Nucleus accumbens (tissue), 56 donors: Measurements from ENCODE around the gene MRPL48.
"Not testable (repeated sequence)": the region's sequence is repeated elsewhere in the genome, so short reads cannot be mapped to it uniquely, and the experiment has no call there.

Source experiments
- DNase-seq, 56 donors: peaks; one replicate each; lab custom pipeline; 2025; lab: John Stamatoyannopoulos, UW

Gene MRPL48

DNA sequence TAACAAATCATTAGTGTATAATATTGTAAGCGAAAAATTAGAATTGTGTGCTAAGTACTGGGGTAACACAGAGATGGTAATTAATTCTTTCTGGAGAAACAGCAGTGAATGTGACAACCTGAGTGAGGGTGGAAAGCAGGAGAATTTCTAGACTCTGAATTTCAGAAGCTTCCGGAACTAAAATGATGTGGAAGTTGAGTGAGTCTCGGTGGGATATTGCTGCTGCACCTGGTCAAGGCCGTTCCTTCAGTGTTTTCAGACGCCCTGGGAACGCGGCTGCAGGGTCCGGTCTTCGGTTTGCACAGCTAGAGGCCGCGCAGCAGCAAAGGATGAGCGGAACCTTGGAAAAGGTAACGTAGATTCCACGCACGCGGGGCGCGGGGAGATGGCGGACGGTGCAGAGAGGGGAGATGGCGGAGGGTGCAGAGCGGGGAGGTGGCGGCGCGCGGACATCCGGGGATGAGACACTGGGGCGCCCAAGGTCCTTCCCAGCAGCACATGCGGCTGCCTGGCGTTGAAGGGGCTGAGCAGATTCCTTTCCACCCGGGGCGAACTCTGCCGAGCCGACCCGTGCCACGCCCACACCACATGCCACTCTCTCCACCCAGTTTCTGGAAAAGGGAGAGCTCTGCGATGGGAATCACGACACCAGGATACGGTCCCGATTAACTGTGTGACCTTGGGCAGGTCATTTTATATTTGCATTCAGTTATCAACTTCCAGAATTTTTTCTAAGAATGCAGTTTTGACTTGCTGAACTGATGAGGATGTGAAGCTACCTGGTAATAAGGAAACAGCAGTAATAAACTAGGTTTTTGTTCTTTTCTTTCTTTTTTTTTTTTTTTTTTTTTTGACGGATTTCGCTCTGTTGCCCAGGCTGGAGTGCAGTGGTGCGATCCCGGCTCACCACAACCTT lies at the start of gene MRPL48:
TSS of gene MRPL48 (plus strand) at position 232 of the 916 bp plus-strand sequence. CDS start at position 330, 98 bp downstream.
- DNase-seq: peak in 55 of 56 donors; percentile 59 to 96 (median 82)

DNA sequence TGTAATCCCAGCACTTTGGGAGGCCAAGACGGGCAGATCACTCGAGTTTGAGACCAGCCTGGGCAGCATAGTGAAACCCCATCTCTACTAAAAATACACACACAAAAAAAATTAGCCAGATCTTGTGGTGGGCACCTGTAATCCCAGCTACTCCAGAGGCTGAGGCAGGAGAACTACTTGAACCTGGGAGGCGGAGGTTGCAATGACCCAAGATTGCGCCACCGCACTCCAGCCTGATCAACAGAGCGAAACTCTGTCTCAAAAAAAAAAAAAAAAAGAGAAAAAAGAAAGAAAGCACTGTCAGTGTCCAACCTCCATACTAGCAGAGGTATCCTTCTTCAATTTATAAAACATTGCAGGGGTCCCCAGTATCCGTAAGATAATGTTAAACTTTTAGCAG lies 44.6 kb upstream of the MRPL48 start:
- DNase-seq: no peak

DNA sequence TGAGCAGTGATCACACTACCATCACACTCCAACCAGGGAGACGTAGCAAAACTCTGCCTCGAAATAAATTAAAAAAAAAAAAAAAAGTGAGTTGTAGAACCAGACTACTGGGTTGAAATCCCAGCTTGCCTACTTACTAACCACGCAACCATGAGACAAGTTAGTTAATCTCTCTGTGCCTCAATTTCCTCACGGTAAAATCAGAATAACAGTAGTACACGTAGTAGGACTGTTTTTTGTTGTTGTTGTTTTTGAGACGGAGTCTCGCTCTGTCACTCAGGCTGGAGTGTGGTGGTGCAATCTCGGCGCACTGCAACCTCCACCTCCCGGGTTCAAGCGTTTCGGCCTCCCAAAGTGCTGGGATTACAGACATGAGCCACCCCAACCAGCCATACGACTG lies 41.0 kb upstream of the MRPL48 start:
- no peak for DNase-seq

DNA sequence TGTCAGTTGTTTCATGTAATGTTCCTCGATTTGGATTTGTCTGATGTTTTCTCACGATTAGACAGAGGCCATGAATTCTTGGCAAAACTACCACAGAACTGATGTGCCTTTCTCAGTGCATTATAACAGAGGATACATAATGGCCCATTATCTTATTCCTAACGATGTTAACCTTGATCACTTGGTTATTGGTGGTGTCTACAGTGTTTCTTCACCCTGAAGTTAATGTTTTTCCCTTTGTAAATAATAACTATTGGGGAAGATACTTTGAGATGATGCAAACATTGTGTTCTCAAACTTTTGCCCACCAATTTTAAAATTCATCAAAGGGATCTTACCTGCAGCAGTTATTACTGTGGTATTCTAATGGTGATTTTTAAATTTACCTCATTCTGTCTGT lies 39.9 kb upstream of the MRPL48 start:
- no peak for DNase-seq

DNA sequence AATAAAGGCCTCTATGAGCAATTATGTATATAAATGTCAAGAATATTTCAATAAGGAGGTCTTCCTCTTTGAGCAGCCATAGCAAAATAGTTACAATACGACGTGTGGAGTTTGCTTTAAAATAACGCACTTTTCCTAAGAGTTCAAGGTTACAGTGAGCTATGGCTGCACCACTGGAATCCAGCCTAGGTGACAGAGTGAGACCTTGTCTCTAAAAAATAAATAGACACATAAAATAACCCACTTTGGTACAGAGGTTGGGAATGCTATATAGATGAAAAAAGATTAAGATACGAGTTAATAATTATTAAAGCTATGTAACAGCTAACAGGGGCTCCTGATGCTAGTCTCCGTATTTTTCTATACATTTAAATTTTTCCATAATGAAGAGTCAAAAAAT lies 39.4 kb upstream of the MRPL48 start:
- DNase-seq: no peak

DNA sequence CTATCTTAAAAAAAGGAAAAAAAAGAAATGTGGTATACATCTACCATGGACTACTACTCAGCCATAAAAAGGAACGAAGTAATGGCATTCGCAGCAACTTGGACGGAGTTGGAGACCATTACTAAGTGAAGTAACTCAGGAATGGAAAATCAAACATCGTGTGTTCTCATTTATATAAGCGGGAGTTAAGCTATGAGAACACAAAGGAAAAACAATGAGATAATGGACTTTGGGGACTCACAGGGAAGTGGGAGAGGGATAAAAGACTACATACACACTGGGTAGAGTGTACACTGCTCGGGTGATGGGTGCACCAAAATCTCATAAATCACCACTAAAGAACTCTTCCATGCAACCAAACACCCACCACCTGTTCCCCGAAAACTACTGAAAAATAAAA lies 38.6 kb upstream of the MRPL48 start:
- DNase-seq: no peak

DNA sequence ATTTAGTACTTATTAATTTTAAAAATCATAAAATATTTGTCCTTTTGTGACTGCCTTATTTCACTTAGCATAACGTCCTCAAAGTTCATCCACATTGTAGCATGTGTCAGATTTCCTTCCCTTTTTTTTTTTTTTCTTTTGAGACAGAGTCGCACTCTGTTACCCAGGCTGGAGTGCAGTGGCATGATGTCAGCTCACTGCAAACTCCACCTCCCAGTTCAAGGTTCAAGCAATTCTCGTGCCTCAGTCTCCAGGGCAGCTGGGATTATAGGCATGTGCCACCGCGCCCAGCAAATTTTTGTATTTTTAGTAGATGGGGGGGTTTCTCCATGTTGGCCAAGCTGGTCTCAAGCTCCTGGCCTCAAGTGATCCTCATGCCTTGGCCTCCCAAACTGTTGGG lies 37.4 kb upstream of the MRPL48 start:
- no peak for DNase-seq

DNA sequence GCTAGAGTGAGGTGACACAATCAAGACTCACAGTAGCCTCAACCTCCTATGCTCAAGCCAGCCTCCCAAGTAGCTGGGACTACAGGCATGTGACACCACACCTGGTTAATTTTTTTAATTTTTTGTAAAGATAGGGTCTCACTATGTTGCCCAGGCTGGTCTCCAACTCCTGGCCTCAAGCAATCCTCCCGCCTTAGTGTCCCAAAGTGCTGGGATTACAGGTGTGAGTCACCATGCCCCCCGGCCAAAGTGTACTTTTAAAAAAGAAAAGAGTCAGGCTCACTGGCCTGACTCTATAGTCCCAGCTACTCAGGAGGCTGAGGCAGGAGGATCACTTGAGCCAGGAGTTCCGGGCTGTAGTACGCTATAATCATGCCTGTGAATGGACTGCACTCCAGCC lies 36.8 kb upstream of the MRPL48 start:
- DNase-seq: not testable (repeated sequence)

DNA sequence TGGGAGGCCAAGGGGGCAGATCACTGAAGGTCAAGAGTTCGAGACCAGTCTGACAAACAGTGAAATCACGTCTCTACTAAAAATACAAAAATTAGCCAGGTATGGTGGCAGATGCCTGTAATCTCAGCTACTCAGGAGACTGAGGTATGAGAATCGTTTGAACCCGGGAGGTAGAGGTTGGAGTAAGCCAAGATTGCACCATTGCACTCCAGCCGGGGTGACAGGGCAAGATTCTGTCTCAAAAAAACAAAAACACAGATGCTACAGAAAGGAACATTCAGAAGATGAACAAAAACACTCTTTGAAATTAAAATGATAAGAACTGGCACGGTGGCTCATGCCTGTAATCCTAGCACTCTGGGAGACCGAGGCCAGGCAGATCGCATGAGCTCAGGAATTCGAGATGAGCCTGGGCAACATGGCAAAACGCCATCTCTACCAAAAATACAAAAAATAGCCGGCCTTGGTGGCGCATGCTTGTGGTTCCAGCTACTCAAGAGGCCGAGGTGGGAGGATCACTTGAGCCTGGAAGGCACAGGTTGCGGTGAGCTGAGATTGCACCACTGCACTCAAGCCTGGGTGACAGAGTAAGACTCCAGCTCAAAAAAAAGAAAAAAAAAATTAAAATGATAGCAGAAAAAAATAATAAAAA lies 35.3 kb upstream of the MRPL48 start:
- peak in 1 of 56 donors; percentile 17 for DNase-seq

DNA sequence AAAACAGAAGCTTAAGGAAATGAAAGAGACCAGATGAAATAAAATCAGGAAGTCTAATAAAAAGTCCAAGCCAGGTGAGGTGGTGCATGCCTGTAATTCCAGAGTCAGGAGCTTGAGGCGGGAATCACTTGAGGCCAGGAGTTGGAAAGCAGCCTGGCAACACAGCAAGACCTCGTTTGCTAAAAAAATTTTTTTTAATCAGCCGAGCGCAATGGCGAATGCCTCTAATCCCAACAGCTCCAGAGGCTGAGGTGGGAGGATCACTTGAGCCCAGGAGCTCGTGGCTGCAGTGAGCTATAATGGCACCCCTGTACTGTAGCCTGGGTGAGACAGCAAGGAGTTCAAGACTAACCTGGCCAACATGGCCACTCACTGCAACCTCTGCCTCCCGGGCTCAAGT lies 34.8 kb upstream of the MRPL48 start:
- DNase-seq: no peak

DNA sequence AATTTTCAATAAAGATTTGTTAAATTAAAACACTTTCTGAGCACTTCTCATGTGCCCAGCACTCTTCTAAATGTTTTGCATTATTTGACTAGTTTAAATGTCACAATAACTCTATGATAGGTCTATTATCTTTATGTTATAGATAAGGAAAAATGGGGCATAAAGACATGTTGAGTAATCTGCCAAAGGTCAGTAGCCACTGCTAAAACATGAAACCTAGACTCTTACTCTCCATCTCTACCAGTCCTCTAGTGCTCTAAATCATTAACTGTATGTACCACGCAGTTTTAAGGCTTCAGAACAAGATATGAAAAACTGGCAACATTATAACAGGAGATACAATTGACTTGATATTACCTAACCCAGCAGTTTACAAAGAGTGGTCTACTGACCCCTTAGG lies 33.7 kb upstream of the MRPL48 start:
- no peak for DNase-seq

DNA sequence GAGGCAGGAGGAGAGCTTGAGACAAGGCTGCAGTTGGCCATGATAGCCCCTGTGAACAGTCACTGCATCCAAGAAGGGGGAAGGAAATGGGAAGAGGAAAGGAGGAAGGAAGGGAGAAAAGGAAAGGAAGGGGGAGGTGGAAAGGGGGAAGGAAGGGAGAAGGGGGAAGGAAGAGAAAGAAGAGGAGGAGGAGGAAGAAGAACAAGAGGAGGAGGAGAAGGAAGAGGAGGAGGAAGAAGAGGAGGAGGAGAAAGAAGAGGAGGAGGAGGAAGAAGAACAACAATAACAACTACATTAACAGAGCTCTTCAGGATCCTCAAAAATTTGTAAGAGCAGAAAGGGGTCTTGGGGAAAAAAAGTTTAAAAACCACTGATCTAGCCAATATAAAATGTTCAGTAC lies 32.0 kb upstream of the MRPL48 start:
- no peak for DNase-seq

DNA sequence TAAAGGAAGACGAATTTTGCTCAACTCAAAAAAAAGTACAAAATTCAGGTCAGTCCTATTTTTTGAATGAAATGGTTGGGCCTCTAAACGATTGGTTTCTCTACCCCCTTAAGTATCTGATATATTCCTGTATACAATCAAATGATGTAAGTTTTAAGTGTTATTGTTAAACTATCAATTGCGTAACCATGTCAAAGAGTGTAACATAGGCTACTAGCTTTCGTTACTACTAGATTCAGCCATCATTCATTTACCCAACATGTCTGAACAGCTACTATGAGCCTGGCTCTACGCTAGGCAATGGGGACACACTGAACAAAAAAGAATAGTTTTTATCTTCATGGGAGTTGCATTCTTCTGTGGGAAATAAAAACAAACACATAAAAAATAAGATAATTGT lies 30.1 kb upstream of the MRPL48 start:
- DNase-seq: no peak

DNA sequence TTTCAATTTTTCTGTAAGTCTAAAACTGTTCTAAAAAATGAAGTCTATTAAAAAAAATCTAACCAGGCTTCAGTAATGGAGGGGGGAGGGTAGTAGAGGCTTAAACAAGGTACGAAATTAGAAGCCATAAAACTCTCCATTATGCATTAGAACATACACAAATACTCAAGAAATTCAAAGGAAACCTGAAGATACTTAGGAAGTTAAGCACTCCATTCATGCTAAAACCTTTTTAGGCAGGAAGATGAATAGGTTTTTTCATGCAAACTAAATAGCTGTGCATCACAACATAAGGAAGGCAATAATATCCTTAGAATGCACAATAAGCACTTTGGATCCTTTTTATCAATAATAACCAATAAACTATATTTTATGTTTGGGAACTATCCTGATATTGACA lies 29.2 kb upstream of the MRPL48 start:
- DNase-seq: no peak

DNA sequence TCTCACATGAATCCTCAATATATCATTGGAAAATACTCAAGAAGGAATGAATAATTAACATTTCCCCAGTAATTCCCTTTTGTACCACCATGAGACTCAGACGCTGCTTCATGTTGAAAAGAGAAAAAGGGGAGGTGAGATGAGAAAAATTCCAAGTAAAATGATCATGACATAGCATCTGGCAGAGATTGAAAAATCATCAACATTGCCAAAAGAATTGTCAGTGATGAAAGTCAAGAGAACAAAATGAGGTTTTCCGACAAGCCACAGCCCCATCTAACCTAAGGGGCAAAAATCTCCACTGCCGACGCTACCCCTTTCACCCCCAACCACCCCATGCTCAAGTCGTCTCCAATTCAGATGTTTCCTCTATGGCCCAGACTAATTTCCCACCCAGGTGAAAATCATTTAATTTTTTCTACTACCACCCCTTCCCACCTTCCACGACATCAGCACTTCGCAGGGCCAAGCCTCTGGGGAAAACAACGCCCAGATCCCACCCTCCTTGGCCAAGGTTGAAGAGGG lies 28.0 kb upstream of the MRPL48 start:
- peak in 3 of 56 donors; percentile 32 to 46 (median 41) for DNase-seq

DNA sequence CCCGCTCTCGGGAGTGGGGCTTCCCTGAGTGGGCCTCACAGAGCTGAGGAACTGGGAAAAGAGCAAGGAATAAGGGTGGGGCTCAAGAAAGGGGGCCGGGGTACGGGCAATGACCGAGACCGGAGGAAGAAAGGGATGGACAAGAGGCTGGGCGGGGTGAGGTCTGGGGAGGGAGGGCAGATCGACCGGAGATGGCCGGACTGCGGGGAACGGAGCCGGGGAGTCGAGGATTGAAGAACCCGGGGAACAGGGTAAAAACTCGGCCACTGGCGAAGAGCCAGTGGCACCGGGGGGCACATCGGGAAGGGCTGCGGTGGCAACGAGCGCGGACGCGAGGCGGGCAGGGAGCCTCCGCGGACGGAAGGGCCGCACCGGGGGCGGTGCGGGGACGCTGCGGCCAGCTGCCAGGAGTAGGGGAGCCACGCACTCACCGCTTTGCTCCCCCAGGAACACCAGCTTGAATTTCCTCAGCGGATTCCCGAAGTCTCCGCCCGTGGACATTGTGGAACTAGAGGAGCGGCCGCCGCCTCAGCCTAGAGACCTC lies 27.5 kb upstream of the MRPL48 start:
- DNase-seq: peak in 36 of 56 donors; percentile 7 to 64 (median 42)

DNA sequence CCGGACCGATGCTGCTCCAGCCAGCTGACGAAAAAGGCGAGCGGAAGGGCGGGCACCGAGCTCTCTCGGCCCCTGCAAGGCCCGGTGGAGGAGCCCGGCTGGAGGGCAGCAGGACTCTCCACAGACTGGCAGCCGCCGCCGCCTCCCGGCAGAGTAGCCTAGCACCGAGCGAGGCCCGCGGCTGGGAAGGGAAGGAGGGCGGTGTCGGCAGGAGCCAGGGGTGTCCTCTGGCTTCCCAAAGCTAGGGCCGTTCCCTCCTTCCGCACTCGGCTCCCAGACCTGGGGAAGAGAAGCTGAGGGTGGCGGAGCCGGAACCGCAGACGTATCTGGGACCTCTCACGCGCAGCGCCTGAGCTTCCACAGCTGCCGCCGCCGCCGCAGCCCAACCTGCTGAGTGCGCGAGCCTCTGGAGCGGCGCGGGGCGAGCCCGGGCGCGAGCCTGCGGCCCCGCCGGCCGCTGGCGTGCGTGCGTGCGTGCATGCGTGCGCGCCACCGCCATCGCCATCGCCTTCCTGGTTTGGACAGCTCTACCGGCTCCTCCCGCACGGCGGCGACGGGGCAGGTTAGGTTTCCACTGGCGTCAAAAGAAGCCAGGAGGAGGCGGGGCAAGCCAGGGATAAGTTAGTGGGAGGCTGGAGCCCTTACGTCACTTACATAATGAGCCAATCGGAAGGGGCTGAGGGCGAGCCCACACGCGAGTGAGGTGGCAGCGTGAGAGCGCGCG lies 26.8 kb upstream of the MRPL48 start, which contains the start of gene RAB6A:
TSS of gene RAB6A (minus strand) at position 396 of the 724 bp plus-strand sequence. CDS start 439 bp downstream, outside the sequence.
- DNase-seq: peak; percentile 81 to 100 (median 99)

DNA sequence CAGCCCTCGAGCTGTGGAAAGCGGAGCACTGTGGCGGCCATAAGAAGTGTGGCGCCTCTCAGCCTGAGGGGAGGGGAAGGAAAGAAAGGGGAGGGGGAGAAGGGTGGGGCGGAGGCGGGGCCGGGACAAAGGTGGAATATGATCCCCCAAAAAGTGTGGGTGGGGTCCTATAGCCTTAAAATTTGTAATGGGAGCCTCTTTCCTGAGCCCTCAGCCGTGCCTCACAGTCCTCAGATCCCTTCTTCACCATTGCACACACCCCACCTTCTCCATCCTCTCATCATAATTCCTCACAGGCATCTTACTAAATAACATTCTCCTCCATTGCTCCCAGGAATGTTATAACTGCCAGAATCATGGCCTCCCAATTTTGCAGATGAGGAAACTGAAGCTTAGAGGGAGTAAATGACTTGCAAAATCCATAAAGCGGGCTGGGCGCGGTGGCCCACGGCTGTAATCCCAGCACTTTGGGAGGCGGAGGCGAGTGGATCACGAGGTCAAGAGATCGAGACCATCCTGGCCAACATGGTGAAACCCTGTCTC lies 26.2 kb upstream of the MRPL48 start:
- no peak for DNase-seq

DNA sequence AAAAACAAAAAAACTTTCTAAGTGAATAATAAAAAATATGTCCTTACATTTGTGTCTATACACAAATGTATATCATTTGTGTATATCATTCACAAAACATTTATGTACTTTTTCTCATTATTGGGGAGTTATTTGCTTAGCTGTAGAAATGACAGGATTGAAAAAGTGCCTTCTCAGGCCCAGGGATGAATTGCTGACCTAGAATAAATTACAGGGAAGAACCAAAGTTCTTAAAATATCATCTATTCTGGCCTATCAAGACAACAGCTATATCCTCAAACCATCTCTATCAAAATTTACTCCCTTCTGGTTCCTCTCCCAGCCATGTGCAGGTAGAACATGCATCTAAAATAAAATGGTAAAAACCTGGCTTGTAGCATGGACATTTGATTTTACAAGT lies 24.9 kb upstream of the MRPL48 start:
- no peak for DNase-seq

DNA sequence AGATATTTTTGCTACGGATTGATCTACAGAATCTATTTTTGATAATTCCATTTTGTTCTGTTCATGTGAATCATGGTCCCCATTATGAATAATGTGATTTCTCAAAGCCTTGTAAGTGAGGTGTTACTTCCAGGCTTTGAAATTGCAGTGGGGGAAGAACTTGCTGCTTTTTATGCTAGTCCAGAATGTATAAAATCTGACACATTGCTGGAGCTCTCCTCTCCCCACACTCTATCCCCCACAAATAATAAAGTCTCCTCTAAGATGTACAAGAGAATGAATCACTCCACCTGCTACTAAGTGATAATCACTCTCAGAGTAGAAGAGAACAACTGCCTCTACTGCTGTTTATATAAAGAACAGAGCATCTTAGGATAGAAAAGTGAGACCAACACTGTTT lies 20.9 kb upstream of the MRPL48 start:
- DNase-seq: peak in 2 of 56 donors; percentile 17 to 25
